Hematopoietic multipotent progenitor cell treated with erythropoietin and hydrocortisone succinate and interleukin-3 and kit ligand, for 8 days (in vitro differentiated cells): ENCODE results near the gene WDR31.
A peak's percentile ranks its signal among the peaks of the same experiment; 100 is the strongest.
"Not testable (repeated sequence)": the region's sequence is repeated elsewhere in the genome, so short reads cannot be mapped to it uniquely, and the experiment has no call there.

Source experiments
- DNase-seq: peaks from one replicate; pipeline ENCODE4 v3.0.0-alpha.2; 2015

Gene WDR31

GRCh38 chr9:113328045-113328782, 11.9 kb downstream of the WDR31 start:
- no peak for DNase-seq

- DNase-seq = no peak
Measured at GRCh38 chr9:113326230-113326629, 13.8 kb downstream of the WDR31 start.

- DNase-seq = no peak
Measured at GRCh38 chr9:113322671-113323070, 17.4 kb downstream of the WDR31 start.

- DNase-seq = no peak
Measured at GRCh38 chr9:113320051-113320450, 20.0 kb downstream of the WDR31 start.

GRCh38 chr9:113319054-113319453, 21.0 kb downstream of the WDR31 start:
- no peak for DNase-seq

- DNase-seq = no peak
Measured at GRCh38 chr9:113317777-113318176, 22.3 kb downstream of the WDR31 start.

- no peak for DNase-seq
Measured at GRCh38 chr9:113316030-113316429, 24.0 kb downstream of the WDR31 start.

- no peak for DNase-seq
Measured at GRCh38 chr9:113315231-113315630, 24.8 kb downstream of the WDR31 start.

- no peak for DNase-seq
Measured at GRCh38 chr9:113313261-113313660, 26.8 kb downstream of the WDR31 start.

- no peak for DNase-seq
Measured at GRCh38 chr9:113311961-113312360, 28.1 kb downstream of the WDR31 start.

GRCh38 chr9:113310538-113310937, 29.5 kb downstream of the WDR31 start:
- DNase-seq = no peak

GRCh38 chr9:113309204-113309813, 30.8 kb downstream of the WDR31 start:
- peak; percentile 79 for DNase-seq

GRCh38 chr9:113307396-113307975, 32.6 kb downstream of the WDR31 start:
- DNase-seq = no peak

- no peak for DNase-seq
Measured at GRCh38 chr9:113306566-113306965, 33.5 kb downstream of the WDR31 start.

GRCh38 chr9:113302792-113303418, 37.2 kb downstream of the WDR31 start, which contains the start of gene RNF183:
Gene RNF183 (minus strand): TSS chr9:113303376. CDS start chr9:113298184, 5,192 bp downstream.
- DNase-seq = no peak

GRCh38 chr9:113301548-113301947, 38.5 kb downstream of the WDR31 start:
- no peak for DNase-seq

- peak; percentile 74 for DNase-seq
Measured at GRCh38 chr9:113299800-113300292, 40.2 kb downstream of the WDR31 start.

GRCh38 chr9:113298924-113299770, 40.9 kb downstream of the WDR31 start:
- DNase-seq = no peak

- no peak for DNase-seq
Measured at GRCh38 chr9:113298311-113298710, 41.8 kb downstream of the WDR31 start.

- DNase-seq = no peak
Measured at GRCh38 chr9:113296796-113297558, 43.1 kb downstream of the WDR31 start.

GRCh38 chr9:113296247-113296646, 43.8 kb downstream of the WDR31 start:
- DNase-seq = not testable (repeated sequence)
